Smooth muscle cell of the brain vasculature (primary cell): ENCODE measurements around the gene AADACL4.
"Not testable (repeated sequence)": the region's sequence is repeated elsewhere in the genome, so short reads cannot be mapped to it uniquely, and the experiment has no call there.

Experiments
- DNase-seq: peaks from one replicate; pipeline ENCODE4 v3.0.0-alpha.2; 2012; ENCODE audit warnings: low read depth, low spot score

Gene AADACL4

DNA sequence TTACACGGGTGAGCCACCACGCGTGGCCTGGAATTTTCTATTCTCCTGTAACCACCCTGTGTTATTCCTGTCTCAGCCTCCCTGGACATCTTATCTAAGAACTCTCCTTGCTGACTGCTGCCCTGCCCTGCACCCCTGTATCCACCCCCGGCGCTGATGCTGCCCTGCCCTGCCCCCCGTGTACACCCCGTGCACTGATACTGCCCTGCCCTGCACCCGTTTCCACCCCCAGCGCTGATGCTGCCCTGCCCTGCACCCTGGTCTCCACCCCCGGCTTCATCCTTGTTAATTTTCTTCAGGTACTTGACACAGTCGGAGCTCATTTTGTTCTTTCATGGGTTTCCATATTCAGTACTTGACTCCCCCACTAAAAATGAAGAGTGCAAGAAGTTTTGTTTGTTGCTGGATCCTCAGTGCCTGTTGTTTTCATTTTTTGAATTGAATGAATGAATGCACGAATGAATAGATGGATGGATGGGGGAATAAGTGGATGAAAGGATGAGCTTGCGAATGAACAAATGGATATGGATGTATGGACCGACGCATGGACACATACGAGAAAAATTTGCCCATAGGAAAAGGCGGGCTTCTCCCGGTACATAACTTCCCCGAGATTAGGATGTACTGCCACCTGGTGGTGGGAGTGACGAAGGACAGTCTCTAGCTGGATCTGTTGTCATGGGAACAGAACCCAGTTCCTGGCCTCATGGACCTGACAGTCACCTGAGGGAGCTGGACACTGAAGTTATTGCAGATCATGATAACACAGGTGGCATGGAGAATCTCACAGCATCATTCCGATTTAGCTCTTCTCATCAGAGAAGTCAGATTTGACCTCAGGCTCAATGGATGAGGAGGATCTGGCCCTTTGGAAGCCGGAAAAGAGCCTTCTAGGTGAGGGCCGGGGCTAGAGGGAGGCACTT lies 14.9 kb downstream of the AADACL4 start:
- peak; percentile 67 for DNase-seq

DNA sequence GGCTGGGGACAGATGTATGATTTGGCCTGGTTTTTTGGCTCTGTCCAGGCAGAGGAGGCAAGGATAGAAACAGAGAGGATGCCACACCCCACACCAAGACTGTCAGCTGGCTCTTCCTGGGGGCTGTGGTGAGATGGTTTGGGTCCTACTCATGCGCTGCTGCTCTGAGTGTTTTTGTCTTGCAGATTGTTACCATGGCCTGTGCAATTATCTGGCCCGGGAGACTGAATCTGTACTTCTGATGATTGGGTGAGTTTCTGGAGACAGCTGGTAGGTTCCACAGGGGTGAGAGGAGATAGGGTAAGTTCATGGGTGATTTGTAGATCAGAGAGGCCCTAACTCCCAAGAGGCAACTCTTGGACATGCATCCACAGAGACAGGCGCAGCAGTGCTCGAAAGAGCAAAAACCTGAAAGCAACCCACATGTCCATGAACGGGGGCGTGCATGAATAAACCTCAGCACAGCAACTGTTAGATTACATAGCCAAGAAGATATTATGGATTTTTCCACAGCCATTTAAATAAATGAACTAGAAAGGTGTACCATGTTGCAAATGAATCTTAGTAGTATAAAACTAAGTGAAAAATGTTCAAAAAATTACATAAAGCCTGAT lies 17.8 kb downstream of the AADACL4 start:
- DNase-seq, result no peak

DNA sequence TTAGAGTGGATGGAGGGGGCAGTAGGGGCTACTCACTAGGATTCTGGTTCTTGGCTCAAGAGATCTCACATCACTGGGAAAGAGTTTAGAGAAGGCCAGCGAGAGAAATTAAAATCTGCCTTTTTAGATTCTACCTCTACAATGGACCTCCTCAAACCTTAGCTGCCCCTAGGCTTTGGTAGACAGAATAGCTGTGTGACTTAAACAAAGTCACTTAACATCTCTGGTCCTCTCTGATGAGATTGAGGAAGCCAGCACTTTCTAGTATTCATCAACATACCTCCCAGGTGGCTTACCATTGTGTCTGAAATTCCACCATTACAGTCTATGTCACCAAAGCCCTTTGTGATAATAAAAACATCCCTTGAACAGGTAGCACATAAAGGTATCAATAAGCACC lies 18.7 kb downstream of the AADACL4 start:
- no peak for DNase-seq

DNA sequence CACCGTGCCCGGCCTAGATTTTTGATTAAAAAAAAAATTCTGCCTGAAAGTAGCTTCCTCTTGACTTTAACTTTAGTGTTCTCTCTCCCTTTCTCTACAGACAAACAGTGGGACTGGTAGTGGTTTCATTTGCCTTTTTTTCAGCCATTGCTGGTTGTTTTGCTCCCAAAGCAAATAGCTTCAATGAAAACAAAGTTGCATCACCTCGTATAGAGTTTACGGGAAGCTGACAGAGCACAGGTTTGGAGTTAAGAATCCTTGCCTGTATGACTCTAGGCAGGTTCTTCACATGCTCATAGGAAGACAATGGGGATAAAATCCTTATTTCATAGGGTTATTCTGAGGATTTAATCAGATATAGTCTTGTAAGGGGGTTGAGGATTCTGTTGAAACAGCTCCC lies 21.6 kb downstream of the AADACL4 start:
- DNase-seq, result no peak

DNA sequence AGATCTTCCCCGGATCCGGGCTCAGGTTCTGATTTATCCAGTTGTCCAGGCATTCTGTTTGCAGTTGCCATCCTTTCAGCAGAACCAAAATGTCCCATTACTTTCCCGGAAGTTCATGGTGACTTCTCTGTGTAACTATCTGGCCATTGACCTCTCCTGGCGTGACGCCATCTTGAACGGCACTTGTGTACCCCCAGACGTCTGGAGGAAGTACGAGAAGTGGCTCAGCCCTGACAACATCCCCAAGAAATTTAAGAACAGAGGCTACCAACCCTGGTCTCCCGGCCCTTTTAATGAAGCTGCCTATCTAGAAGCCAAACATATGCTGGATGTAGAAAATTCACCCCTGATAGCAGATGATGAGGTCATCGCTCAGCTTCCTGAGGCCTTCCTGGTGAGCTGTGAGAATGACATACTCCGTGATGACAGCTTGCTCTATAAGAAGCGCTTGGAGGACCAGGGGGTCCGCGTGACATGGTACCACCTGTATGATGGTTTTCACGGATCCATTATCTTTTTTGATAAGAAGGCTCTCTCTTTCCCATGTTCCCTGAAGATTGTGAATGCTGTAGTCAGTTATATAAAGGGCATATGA lies 22.4 kb downstream of the AADACL4 start:
- DNase-seq, result no peak

DNA sequence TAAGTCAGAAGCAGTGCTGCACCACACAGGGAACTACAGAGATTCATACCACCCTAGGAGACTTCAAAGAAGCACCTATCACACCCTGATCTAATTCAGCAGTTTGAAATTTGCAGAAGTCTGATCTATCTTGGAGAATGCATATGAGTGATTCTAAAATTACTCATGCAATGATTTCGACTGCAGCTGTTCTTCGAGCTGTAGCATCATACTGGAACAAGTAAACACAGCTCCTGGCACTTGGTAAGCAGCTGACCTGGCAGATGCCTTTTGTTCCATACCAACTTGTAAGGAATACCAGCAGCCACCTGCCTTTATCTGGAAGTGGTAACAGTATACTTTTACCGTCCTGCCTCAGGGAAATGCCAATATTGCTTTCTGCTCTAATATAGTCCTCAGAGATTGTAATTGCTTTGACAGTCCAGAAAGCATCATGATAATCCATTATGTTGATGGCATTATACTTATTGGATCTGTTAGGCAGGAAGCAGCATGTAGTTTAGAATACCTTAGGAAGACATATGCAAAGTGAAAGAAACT lies 25.7 kb downstream of the AADACL4 start:
- no peak for DNase-seq

DNA sequence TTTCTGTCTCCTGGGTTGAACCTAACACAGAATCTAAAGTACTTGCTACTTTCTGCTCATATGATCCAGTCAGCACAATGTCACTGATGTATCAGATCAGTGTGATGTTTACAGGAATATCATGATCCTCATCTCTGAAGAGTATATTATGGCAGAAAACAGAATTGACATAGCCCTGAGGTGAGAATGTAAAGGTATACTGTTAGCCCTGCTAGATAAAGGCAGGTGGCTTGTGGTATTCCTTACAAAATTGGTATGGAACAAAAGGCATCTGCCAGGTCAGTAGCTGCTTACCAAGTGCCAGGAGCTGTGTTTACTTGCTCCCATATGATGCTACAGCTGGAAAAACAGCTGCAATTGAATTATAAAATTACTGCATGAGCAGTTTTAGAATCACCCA lies 30.5 kb downstream of the AADACL4 start:
- DNase-seq, result no peak

DNA sequence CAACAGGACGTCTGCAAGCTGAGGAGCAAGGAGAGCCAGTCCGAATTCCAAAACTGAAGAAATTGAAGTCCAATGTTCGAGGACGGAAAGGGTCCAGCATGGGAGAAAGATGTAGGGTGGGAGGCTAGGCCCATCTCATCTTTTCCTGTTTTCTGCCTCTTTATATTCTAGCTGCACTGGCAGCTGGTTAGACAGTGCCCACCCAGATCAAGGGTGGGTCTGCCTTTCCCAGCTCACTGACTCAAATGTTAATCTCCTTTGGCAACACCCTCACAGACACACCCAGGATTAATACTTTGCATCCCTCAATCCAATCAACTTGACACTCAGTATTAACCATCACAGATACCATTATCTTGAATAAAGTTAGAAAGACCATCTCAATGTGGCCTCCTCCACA lies 32.2 kb downstream of the AADACL4 start:
- DNase-seq, result not testable (repeated sequence)

DNA sequence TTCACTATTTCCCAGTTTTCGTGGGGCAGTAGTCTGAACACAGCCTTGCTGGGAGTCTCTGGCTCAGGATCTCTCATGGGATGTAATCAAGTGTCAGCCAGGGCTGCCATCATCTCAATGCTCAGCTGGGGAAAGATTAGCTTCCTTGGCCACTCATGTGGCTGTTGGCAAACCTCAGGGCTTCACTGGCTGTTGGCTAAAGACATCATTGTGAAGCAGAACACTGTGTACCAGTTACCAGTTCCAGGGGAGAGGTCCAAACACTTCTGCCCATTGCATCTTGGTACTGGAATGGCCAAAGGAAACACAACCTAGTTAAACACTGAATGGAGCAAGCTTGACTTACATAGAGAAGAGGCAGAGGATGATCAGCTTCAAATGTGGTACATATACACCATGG lies 33.7 kb downstream of the AADACL4 start:
- no peak for DNase-seq

DNA sequence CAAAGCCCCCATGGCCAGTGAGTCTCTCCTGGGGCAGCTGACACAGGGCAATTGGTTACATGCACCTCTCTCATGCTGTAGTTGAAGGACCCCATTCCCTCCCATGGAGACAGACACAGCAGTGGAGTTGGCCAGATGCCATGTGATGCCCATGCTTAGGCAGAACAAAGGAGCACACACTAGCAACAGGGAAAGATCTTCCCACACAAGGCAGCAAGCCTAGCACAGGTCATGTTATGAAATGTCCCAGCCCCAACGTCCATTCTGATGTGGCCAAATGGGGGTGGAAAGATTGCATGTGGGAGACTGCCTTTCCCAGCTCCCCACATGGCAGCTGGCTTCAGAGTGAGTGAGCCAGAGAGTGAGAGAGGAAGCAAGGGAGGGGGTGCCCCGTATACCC lies 34.5 kb downstream of the AADACL4 start:
- DNase-seq, result no peak

DNA sequence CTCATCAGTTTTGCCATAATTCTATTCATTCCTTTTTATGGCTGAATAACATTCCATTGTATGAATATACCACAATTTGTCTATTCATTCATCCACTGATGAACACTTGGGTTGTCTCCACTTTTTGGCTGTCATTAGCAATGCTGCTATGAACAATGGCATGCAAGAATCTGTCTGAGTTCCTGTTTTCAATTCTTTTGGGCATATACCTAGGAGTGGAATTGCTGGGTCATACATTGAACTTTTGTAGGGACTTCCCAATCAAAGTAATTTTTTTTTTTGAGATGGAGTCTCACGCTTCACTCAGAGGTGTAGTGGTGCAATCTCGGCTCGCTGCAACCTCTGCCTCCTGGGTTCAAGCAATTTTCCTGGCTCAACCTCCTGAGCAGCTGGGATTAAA lies 34.9 kb downstream of the AADACL4 start:
- DNase-seq, result no peak

DNA sequence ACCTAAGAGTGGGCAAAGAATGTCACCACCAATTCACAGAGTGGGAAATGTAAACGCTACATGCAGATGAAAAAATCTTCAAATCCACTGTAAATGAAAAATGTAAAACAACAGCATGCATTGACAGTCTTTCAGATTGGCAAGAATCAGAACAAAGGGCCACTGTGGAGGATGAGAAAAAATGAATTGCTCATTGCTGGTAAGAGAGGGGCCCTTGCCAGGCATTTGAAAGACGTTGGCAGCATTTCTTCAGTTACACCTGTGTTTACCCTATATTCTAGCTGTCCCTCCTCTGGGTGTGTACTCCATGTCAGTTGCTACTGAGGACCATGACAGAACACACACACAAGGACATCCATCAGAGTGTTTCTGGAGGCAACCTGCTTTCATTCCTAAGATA lies 46.3 kb downstream of the AADACL4 start:
- no peak for DNase-seq

DNA sequence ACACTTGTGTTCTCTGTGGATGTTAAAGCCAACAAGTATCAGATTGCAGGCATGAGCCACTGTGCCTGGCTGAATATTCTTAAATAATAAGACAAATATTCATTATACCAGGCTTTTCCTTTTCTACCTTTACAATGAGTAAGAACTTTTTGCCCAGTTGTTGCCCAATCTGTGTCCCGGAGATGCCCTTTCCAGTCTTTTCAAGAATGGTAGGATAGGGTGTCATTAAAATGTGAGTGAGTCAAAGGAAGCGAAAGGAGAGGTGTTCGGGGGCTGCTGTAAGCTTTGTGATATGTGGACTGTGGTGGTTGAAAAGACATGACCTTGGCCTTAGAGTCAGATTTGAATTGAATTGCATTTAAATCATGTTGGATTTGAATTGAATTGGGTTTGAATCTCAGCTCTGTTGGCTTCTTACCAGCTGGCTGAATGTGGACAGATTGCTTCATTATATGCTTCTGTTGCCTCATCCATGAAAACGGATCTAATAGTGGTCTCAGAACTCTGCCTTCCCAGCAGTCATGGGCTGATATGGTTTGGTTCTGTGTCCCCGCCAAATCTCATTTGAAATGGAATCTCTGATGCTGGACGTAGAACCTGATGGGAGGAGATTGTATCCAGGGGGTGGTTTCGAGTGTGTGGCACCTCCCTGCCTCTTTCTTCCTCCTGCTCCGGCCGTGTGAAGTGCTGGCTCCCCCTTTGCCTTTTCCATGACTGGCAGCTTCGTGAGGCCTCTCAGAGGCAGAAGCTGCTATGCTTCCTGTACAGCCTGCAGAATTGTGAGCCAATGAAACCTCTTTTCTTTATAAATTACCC lies 49.3 kb downstream of the AADACL4 start:
- no peak for DNase-seq

DNA sequence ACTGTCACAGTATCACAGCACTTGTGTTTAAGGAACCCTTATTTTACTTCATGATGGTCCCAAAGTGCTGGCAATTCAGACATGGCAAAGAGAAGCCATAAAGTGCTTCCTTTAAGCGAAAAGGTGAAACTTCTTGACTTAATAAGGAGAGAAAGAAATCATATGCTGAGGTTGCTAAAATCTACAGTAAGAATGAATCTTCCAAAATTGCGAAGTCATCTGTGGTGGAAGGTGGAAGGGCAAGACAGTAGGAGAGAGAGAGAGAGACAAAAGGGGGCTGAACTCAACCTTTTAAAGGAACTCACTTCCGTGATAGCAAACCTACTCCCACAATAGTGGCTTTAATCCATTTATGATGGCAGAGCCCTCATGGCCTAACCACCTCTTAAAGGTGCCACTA lies 52.8 kb downstream of the AADACL4 start:
- no peak for DNase-seq

DNA sequence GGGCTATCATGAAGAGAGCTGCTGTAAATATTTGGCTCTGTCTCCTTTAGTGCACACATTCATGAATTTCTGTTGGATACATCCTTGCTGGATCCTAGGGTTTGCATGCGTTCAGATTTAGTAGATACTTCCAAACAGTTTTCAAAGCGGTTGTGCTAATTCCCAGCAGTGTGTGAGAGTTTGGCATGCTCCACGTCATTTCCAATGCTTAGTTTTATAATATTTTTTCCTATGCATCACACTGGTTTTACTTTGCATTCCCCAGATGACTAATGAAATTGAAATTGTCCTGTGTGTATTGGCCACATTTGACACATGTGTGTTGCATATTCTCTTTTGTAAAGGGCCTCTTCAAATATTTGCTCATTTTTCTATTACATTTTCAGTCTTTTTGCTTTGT lies 53.5 kb downstream of the AADACL4 start:
- DNase-seq, result no peak

DNA sequence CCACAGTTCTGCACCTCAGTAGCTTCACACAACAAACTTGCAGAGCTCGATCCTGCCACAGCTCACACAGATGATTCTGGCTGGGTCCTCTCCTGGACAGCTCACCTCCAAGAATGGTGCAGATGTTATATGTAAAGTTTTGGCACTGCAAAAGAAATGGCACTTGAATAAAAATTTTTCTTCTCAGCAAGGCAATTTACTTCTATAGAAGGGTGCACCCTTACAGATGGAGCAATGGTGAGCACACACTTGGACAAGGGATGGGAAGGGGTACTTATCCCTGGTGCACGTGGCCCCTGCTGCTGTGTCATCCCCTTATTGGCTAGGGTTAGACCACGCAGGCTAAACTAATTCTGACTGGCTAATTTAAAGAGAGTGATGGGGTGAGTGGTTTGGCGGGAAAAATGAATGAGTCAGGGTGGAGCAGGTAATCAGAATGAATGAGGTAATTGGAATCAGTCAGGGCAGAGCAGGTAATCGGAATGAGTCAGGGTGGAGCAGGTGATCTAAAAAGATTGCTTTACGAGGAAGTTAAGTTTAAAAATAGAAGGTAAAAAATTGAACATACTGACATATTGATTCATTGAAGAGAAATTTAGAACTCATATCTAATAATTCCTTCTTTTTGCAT lies 60.1 kb downstream of the AADACL4 start:
- DNase-seq, result no peak

DNA sequence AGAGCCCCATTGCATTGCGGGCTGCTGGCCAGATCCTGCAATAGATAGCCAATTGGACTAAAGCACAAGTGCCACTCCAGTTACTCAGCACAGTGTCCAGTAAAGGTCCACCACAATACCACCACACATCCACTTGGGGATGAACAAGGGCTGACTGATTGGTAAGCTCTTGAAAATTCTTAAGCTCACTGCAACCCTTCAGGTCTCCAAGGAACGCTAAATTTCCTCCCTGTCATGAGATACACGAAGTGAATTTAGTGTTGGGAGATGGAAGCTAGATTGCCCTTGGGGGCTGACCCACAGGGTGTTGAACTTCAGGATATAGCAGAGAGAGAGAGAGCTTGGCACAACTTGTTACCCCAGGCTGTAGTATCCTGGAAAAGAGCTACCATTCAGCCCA lies 62.2 kb downstream of the AADACL4 start:
- DNase-seq, result no peak

DNA sequence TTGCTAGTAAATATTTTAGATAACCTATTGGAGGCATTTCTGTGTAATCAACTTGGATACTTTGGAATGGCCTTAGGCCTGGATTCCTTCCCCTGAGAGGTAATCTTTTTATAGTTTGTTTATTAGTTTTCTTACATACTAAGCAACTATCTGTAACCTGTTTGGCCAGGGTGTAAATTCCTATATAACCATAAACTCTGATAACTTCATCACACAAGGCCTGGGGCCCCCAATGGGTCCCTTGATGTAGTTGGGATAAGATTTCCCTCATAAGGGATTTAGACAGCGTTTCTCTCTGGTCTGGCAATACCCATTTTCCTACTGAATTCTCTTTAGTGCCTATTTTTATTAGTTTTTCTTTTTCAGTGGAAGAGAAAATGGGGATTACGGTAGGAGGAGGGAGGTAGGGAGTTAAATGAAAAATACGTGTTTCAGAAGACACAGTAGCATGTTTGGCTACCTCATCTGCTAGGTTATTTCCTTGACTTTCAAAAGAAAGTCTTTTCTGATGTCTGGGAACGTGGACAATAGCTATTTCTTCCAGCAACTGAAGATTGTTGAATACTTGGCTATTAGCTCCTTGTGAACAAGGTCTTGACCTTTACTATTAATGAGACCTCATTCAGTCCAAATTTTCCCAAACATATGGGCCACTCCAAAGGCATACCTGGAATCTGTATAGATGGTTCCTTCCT lies 64.7 kb downstream of the AADACL4 start:
- DNase-seq, result no peak

DNA sequence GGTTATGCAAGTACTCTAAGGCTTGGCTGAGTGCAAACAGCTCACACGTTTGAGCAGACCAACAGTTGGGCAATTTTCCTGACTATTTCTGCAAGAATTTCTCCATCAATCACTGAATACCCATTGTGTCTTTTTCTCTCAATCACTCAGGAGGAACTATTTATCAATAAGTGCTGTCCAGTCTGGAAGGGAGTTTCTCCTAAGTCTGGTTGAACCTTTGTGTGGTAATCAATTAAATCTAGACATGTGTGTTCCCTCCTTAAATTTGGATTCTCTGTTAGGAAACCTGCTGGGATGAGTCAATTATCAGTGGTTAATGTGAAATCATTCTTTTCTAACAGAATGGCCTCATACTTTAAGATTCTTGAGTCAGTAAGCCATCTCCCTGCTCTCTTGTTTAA lies 65.2 kb downstream of the AADACL4 start:
- no peak for DNase-seq

DNA sequence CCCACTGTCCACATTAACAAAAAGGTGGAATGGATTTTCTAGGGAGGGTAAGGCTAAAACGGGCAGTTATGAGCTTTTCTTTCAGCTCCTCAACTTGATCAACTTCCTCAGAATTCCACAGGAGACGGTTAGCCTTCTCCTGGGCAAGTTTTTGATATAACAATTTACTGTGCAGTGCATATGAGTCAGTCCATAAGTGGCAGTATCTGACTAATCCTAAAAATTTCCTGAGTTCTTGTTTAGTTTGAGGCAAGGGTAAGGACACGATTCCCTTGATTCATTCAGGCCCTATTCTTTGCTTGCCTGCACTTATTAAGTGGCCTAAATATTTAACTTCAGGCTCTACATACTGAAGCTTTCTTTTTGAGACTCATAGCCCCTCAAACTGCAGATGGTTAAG lies 65.8 kb downstream of the AADACL4 start:
- DNase-seq, result no peak

DNA sequence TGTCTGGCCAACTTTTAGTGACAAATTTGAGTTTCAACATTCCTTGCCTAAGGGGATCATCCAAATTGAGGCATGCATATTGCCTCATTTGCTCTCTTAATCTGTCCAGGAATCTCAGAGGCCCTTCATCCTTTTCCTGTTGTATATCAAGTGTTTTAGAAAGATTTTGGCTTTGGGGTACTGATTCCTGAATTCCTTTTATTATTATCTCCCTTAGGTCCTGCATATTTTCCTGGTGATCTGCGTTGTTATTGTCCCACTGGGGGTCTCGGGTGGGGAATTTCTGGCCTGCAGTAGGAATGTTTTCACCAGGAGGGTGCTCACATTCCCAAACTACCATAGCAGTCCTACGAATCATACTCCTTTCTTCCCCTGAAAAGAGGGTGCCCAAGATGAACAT lies 67.7 kb downstream of the AADACL4 start:
- no peak for DNase-seq
